GM18520 (cell line): ENCODE data around the gene OR4A5.
"Not testable (repeated sequence)": the region's sequence is repeated elsewhere in the genome, so short reads cannot be mapped to it uniquely, and the experiment has no call there.

Source experiments
- ATAC-seq: cut with Tn5 transposase; IDR thresholded peaks from one replicate; pipeline ENCODE4 v1.9.1; 2021; ENCODE audit not compliant: unreplicated experiment

Gene OR4A5

GRCh38 chr11:54706532-54706931 is at the start of gene OR4A5:
Gene OR4A5 (plus strand): TSS chr11:54706832. CDS start chr11:54706885, 53 bp downstream.
- not testable (repeated sequence) for ATAC-seq

DNA sequence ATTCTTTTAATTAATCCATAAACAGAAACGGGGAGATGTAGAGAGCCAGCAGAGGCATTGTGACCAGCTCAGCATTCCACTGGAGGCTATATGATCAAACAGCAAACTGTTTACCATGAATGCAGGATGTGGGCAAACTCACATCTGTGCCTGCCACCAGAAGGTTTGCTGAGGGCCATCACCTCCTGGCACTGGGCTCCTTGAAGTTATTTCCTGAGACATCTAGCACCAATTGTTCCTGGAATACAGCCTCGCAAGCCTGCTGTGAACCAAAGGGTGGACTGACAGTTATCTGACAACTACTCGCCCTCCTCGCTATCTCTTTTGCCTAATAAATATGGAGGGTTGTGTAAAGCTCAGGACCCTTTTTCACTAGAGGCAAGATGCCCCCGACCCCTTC is 13.5 kb downstream of the OR4A5 start:
- not testable (repeated sequence) for ATAC-seq
